Liver (tissue), 9 donors: ENCODE measurements around the gene SRGN. TPM values are rescaled to one million over a fixed set of nuclear protein-coding genes. Genes with fewer than 3 reads are reported as not detected.

Source experiments
- DNase-seq: peaks from one replicate; pipeline ENCODE4 v3.0.0-alpha.2; 2017; ENCODE audit warnings: low spot score
- H3K27ac ChIP-seq, 2 donors: one replicate each; pipeline ENCODE4 v1.7.0; 2013; ENCODE audit warnings: inconsistent platforms in 2 of 2, low read length in 2 of 2, control low read depth in 1 of 2, low read depth in 1 of 2, mild to moderate bottlenecking in 1 of 2
- H3K27me3 ChIP-seq, 4 donors: one replicate each; pipeline versions ENCODE4 v1.6.1 to v1.7.0; 2013; ENCODE audit warnings: low read length in 3 of 4, inconsistent platforms in 1 of 4, mild to moderate bottlenecking in 1 of 4, moderate library complexity in 1 of 4; ENCODE audit not compliant: control insufficient read depth in 4 of 4, insufficient read depth in 4 of 4
- H3K36me3 ChIP-seq, 4 donors: one replicate each; pipeline versions ENCODE4 v1.6.1 to v1.7.0; 2013; ENCODE audit warnings: low read length in 3 of 4, mild to moderate bottlenecking in 3 of 4, low read depth in 1 of 4, moderate library complexity in 1 of 4; ENCODE audit not compliant: control insufficient read depth in 4 of 4, insufficient read depth in 3 of 4
- H3K4me1 ChIP-seq, 4 donors: one replicate each; pipeline versions ENCODE4 v1.6.1 to v1.7.0; 2013; ENCODE audit warnings: low read length in 3 of 4, mild to moderate bottlenecking in 3 of 4, moderate library complexity in 1 of 4; ENCODE audit not compliant: control insufficient read depth in 4 of 4, insufficient read depth in 4 of 4
- H3K4me3 ChIP-seq, 3 donors: one replicate each; pipeline versions ENCODE4 v1.6.1 to v1.7.0; 2013; ENCODE audit warnings: low read length in 3 of 3, control low read depth in 1 of 3, low read depth in 1 of 3, mild to moderate bottlenecking in 1 of 3
- H3K9ac ChIP-seq, 2 donors: one replicate each; pipeline ENCODE4 v1.7.0; 2013; ENCODE audit warnings: low read length in 2 of 2, mild to moderate bottlenecking in 2 of 2, moderate library complexity in 2 of 2, control low read depth in 1 of 2, low read depth in 1 of 2
- H3K9me3 ChIP-seq, 4 donors: one replicate each; pipeline versions ENCODE4 v1.6.1 to v1.7.0; 2013; ENCODE audit warnings: low read length in 3 of 4; ENCODE audit not compliant: control insufficient read depth in 4 of 4
- EGR1 ChIP-seq, 2 donors: IDR thresholded peaks; 2 replicates each; pipeline ENCODE4 v1.6.1; 2016 to 2018; ENCODE audit warnings: antibody characterized with exemption in 2 of 2, low read depth in 2 of 2
- FOXA1 ChIP-seq: IDR thresholded peaks from 2 replicates; pipeline ENCODE4 v1.6.1; 2016; ENCODE audit warnings: antibody characterized with exemption
- FOXA2 ChIP-seq: IDR thresholded peaks from 2 replicates; pipeline ENCODE4 v1.6.1; 2016; ENCODE audit warnings: antibody characterized with exemption
- GABPA ChIP-seq, 2 donors: IDR thresholded peaks in 1 of 2; conservative IDR thresholded peaks in 1 of 2; 2 replicates each; pipeline ENCODE4 v1.6.1; 2016; ENCODE audit warnings: antibody characterized with exemption in 2 of 2, mild to moderate bottlenecking in 1 of 2, moderate library complexity in 1 of 2
- HNF4A ChIP-seq, 2 donors: conservative IDR thresholded peaks; 2 replicates each; pipeline ENCODE4 v1.6.1; 2016; ENCODE audit warnings: antibody characterized with exemption in 2 of 2, mild to moderate bottlenecking in 2 of 2
- HNF4G ChIP-seq: IDR thresholded peaks from 2 replicates; pipeline ENCODE4 v1.6.1; 2016; ENCODE audit warnings: antibody characterized with exemption
- JUND ChIP-seq, 2 donors: IDR thresholded peaks; 2 replicates each; pipeline ENCODE4 v1.6.1; 2016; ENCODE audit warnings: antibody characterized with exemption in 2 of 2
- NR2F2 ChIP-seq: IDR thresholded peaks from 2 replicates; pipeline ENCODE4 v1.6.1; 2016; ENCODE audit warnings: antibody characterized with exemption
- RAD21 ChIP-seq, 2 donors: IDR thresholded peaks; 2 replicates each; pipeline ENCODE4 v1.6.1; 2016; ENCODE audit warnings: antibody characterized with exemption in 2 of 2, mild to moderate bottlenecking in 2 of 2
- RXRA ChIP-seq, 2 donors: IDR thresholded peaks; 2 replicates each; pipeline ENCODE4 v1.6.1; 2017 to 2018; ENCODE audit warnings: antibody characterized with exemption in 2 of 2, mild to moderate bottlenecking in 1 of 2
- SP1 ChIP-seq: IDR thresholded peaks from 2 replicates; pipeline ENCODE4 v1.6.1; 2018; ENCODE audit warnings: antibody characterized with exemption, mild to moderate bottlenecking
- TAF1 ChIP-seq: conservative IDR thresholded peaks from 2 replicates; pipeline ENCODE4 v1.6.1; 2016; ENCODE audit warnings: antibody characterized with exemption, mild to moderate bottlenecking
- YY1 ChIP-seq: IDR thresholded peaks from 2 replicates; pipeline ENCODE4 v1.6.1; 2016; ENCODE audit warnings: antibody characterized with exemption, mild to moderate bottlenecking
- WGBS: extraction: QIAGEN DNeasy Blood & Tissue Kit; methylation state at CpG from one replicate; pipeline ENCODE4 v1.1.7; 2013; 5-methylcytosine and 5-hydroxymethylcytosine counted together
- polyA plus RNA-seq, 2 donors: library from polyadenylated mRNA; stranded (reverse) in 1 of 2; unstranded in 1 of 2; fragments of 200-250 nt in 1 of 2; fragments of >200 nt in 1 of 2; fragmentation: Nextera tagmentation in 1 of 2; extraction: Ambion mirVana in 1 of 2; gene quantifications; one replicate each; pipeline versions ENCODE4 v1.2.1 to v1.2.3, GENCODE V29; 2013 to 2015
- total RNA-seq, 2 donors: library from RNA; depleted of rRNA; stranded (reverse); fragments of >200 nt; gene quantifications; one replicate each; pipeline ENCODE4 v1.2.3, GENCODE V29; 2014
- TF ChIP-seq, protein P1 (sequence below): IDR thresholded peaks from 2 replicates; pipeline ENCODE4 v1.6.1; 2016; ENCODE audit warnings: antibody characterized with exemption
- TF ChIP-seq, protein P2 (sequence below): IDR thresholded peaks from 2 replicates; pipeline ENCODE4 v1.6.1; 2016; ENCODE audit warnings: antibody characterized with exemption
- TF ChIP-seq, protein P3 (sequence below): fragments of 150-350 bp; IDR thresholded peaks from 2 replicates; pipeline ENCODE4 v1.5.1; 2017; ENCODE audit warnings: improper control_type of control experiment, low read depth, low read length; ENCODE audit not compliant: missing input control
- TF ChIP-seq, protein P4 (sequence below): IDR thresholded peaks from 2 replicates; pipeline ENCODE4 v1.6.1; 2016; ENCODE audit warnings: antibody characterized with exemption, mild to moderate bottlenecking
- TF ChIP-seq, protein P5 (sequence below): IDR thresholded peaks from 2 replicates; pipeline ENCODE4 v1.6.1; 2016; ENCODE audit warnings: antibody characterized with exemption
- donor health status: healthy.
- donor health status: healthy.
- donor health status: healthy.
- donor health status: healthy.
- donor health status: healthy.

The SRGN gene
- total and polyA plus RNA-seq, 4 donors: 19.5 to 305 (median 41.3) TPM

DNA sequence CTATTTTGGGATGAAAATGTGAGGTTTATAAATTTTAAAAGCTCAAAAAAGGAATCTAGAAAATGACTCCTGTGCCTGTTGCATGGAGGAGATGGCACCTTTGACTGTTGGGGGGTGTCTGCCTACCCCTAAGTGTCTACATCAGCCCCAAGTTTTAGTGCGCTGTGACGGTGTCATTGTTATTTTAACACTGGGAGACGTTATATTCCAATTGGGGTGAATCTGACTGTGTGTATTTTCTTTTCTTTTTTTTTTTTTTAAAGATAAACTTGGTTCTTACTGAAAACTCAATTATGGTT, 517 bp downstream of the SRGN start:
- Histone ChIP-seq H3K36me3 (no peaks in the 10 kb centered on the region), H3K27me3 (no peaks in the 10 kb centered on the region), H3K9me3 (no peaks in the 10 kb centered on the region), H3K9ac (peak overlapping the region; percentile 82 to 88), H3K4me1 (no peaks in the 10 kb centered on the region), H3K27ac (peak overlapping the region; percentile 76 to 88), H3K4me3 (peak overlapping the region; percentile 30 to 80 (median 42))
- no peak for TF ChIP-seq FOXA2
- TF ChIP-seq, protein P1, sequence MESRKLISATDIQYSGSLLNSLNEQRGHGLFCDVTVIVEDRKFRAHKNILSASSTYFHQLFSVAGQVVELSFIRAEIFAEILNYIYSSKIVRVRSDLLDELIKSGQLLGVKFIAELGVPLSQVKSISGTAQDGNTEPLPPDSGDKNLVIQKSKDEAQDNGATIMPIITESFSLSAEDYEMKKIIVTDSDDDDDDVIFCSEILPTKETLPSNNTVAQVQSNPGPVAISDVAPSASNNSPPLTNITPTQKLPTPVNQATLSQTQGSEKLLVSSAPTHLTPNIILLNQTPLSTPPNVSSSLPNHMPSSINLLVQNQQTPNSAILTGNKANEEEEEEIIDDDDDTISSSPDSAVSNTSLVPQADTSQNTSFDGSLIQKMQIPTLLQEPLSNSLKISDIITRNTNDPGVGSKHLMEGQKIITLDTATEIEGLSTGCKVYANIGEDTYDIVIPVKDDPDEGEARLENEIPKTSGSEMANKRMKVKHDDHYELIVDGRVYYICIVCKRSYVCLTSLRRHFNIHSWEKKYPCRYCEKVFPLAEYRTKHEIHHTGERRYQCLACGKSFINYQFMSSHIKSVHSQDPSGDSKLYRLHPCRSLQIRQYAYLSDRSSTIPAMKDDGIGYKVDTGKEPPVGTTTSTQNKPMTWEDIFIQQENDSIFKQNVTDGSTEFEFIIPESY: no peak
- no peak for TF ChIP-seq GABPA (IDR thresholded peaks at IDR 0.05 in 1 of 2, conservative IDR thresholded peaks at IDR 0.05 in 1 of 2)
- TF ChIP-seq, protein P2, sequence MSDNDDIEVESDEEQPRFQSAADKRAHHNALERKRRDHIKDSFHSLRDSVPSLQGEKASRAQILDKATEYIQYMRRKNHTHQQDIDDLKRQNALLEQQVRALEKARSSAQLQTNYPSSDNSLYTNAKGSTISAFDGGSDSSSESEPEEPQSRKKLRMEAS: no peak
- TF ChIP-seq YY1: no peak
- TF ChIP-seq, protein P3, sequence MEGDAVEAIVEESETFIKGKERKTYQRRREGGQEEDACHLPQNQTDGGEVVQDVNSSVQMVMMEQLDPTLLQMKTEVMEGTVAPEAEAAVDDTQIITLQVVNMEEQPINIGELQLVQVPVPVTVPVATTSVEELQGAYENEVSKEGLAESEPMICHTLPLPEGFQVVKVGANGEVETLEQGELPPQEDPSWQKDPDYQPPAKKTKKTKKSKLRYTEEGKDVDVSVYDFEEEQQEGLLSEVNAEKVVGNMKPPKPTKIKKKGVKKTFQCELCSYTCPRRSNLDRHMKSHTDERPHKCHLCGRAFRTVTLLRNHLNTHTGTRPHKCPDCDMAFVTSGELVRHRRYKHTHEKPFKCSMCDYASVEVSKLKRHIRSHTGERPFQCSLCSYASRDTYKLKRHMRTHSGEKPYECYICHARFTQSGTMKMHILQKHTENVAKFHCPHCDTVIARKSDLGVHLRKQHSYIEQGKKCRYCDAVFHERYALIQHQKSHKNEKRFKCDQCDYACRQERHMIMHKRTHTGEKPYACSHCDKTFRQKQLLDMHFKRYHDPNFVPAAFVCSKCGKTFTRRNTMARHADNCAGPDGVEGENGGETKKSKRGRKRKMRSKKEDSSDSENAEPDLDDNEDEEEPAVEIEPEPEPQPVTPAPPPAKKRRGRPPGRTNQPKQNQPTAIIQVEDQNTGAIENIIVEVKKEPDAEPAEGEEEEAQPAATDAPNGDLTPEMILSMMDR: no peak
- TF ChIP-seq EGR1 (IDR thresholded peaks at IDR 0.05; ENCODE audit: low read depth in 2 of 2): no peak
- no peak for TF ChIP-seq FOXA1
- no peak for TF ChIP-seq JUND (IDR thresholded peaks at IDR 0.05)
- TF ChIP-seq HNF4A (conservative IDR thresholded peaks at IDR 0.05): no peak
- no peak for TF ChIP-seq RAD21 (IDR thresholded peaks at IDR 0.05)
- no peak for TF ChIP-seq SP1
- no peak for TF ChIP-seq NR2F2
- no peak for TF ChIP-seq HNF4G
- TF ChIP-seq, protein P4, sequence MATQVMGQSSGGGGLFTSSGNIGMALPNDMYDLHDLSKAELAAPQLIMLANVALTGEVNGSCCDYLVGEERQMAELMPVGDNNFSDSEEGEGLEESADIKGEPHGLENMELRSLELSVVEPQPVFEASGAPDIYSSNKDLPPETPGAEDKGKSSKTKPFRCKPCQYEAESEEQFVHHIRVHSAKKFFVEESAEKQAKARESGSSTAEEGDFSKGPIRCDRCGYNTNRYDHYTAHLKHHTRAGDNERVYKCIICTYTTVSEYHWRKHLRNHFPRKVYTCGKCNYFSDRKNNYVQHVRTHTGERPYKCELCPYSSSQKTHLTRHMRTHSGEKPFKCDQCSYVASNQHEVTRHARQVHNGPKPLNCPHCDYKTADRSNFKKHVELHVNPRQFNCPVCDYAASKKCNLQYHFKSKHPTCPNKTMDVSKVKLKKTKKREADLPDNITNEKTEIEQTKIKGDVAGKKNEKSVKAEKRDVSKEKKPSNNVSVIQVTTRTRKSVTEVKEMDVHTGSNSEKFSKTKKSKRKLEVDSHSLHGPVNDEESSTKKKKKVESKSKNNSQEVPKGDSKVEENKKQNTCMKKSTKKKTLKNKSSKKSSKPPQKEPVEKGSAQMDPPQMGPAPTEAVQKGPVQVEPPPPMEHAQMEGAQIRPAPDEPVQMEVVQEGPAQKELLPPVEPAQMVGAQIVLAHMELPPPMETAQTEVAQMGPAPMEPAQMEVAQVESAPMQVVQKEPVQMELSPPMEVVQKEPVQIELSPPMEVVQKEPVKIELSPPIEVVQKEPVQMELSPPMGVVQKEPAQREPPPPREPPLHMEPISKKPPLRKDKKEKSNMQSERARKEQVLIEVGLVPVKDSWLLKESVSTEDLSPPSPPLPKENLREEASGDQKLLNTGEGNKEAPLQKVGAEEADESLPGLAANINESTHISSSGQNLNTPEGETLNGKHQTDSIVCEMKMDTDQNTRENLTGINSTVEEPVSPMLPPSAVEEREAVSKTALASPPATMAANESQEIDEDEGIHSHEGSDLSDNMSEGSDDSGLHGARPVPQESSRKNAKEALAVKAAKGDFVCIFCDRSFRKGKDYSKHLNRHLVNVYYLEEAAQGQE: no peak
- no peak for TF ChIP-seq RXRA (IDR thresholded peaks at IDR 0.05)
- TF ChIP-seq TAF1: no peak
- TF ChIP-seq, protein P5, sequence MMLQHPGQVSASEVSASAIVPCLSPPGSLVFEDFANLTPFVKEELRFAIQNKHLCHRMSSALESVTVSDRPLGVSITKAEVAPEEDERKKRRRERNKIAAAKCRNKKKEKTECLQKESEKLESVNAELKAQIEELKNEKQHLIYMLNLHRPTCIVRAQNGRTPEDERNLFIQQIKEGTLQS: no peak
- WGBS: 71% methylated on average over 3 of the region's 3 CpGs
- DNase-seq: no peak
